SK-N-SH treated with all-trans-retinoic acid at 6 μM for 48 hours (cell line): ENCODE measurements around the gene HOXC4.

Source experiments
- ARNTL ChIP-seq: fragments of 450-650 bp; formaldehyde crosslinking; IDR thresholded peaks from 2 replicates; pipeline ENCODE4 v1.5.0; 2020; ENCODE audit warnings: low read depth, mild to moderate bottlenecking, moderate library complexity, borderline replicate concordance
- BACH2 ChIP-seq: fragments of 250-450 bp; sonication (Bioruptor Pico); IDR thresholded peaks from 2 replicates; pipeline ENCODE4 v1.9.0; 2021; ENCODE audit warnings: mild to moderate bottlenecking, borderline replicate concordance
- ESRRG ChIP-seq: fragments of 250-450 bp; sonication (Bioruptor Pico); IDR thresholded peaks from 2 replicates; pipeline ENCODE4 v1.6.1; 2021; ENCODE audit warnings: mild to moderate bottlenecking
- SNAI2 ChIP-seq: fragments of 250-450 bp; sonication (Bioruptor Pico); IDR thresholded peaks from 2 replicates; pipeline ENCODE4 v1.5.0; 2020; ENCODE audit warnings: mild to moderate bottlenecking, moderate library complexity
- ZC3H10 ChIP-seq: fragments of 250-450 bp; sonication (Bioruptor Pico); IDR thresholded peaks from 2 replicates; pipeline ENCODE4 v1.5.1; 2021; ENCODE audit warnings: mild to moderate bottlenecking, moderate library complexity
- ZFP3 ChIP-seq: fragments of 250-450 bp; sonication (Bioruptor Pico); IDR thresholded peaks from 2 replicates; pipeline ENCODE4 v1.5.0; 2020; ENCODE audit warnings: mild to moderate bottlenecking, moderate library complexity
- ZFP30 ChIP-seq: fragments of 450-650 bp; formaldehyde crosslinking; IDR thresholded peaks from 2 replicates; pipeline ENCODE4 v1.5.0; 2022; ENCODE audit warnings: mild to moderate bottlenecking, moderate library complexity
- ZNF70 ChIP-seq: fragments of 450-650 bp; formaldehyde crosslinking; IDR thresholded peaks from 2 replicates; pipeline ENCODE4 v1.5.0; 2020; ENCODE audit warnings: mild to moderate bottlenecking, moderate library complexity
- TF ChIP-seq, protein P1 (sequence below): fragments of 250-450 bp; sonication (Bioruptor Pico); IDR thresholded peaks from 2 replicates; pipeline ENCODE4 v1.8.0; 2020; ENCODE audit warnings: mild to moderate bottlenecking, moderate library complexity, borderline replicate concordance
- TF ChIP-seq, protein P2 (sequence below): fragments of 250-450 bp; sonication (Bioruptor Pico); IDR thresholded peaks from 2 replicates; pipeline ENCODE4 v1.5.1; 2020; ENCODE audit warnings: low read depth, mild to moderate bottlenecking, moderate library complexity

- no peak for TF ChIP-seq ESRRG (CRISPR knock-in tag)
- no peak for TF ChIP-seq ZFP30 (CRISPR knock-in tag)
- no peak for TF ChIP-seq ZFP3 (CRISPR knock-in tag)
- no peak for TF ChIP-seq ZNF70
- no peak for TF ChIP-seq ZC3H10 (CRISPR knock-in tag)
- TF ChIP-seq SNAI2 (CRISPR knock-in tag): no peak
- TF ChIP-seq, protein P1, sequence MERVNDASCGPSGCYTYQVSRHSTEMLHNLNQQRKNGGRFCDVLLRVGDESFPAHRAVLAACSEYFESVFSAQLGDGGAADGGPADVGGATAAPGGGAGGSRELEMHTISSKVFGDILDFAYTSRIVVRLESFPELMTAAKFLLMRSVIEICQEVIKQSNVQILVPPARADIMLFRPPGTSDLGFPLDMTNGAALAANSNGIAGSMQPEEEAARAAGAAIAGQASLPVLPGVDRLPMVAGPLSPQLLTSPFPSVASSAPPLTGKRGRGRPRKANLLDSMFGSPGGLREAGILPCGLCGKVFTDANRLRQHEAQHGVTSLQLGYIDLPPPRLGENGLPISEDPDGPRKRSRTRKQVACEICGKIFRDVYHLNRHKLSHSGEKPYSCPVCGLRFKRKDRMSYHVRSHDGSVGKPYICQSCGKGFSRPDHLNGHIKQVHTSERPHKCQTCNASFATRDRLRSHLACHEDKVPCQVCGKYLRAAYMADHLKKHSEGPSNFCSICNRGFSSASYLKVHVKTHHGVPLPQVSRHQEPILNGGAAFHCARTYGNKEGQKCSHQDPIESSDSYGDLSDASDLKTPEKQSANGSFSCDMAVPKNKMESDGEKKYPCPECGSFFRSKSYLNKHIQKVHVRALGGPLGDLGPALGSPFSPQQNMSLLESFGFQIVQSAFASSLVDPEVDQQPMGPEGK (CRISPR knock-in tag): no peak
- TF ChIP-seq ARNTL (CRISPR knock-in tag): no peak
- TF ChIP-seq BACH2 (CRISPR knock-in tag): no peak
- TF ChIP-seq, protein P2, sequence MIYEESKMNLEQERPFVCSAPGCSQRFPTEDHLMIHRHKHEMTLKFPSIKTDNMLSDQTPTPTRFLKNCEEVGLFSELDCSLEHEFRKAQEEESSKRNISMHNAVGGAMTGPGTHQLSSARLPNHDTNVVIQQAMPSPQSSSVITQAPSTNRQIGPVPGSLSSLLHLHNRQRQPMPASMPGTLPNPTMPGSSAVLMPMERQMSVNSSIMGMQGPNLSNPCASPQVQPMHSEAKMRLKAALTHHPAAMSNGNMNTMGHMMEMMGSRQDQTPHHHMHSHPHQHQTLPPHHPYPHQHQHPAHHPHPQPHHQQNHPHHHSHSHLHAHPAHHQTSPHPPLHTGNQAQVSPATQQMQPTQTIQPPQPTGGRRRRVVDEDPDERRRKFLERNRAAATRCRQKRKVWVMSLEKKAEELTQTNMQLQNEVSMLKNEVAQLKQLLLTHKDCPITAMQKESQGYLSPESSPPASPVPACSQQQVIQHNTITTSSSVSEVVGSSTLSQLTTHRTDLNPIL (CRISPR knock-in tag): no peak
These were observed 1.1 kb upstream of the HOXC4 start for GRCh38 chr12:54052438-54053002.
